NCI-H526 treated with DMSO at 0.1 percent for 48 hours (cell line): ENCODE measurements around the gene GRID2IP.
"Not testable (repeated sequence)": the region's sequence is repeated elsewhere in the genome, so short reads cannot be mapped to it uniquely, and the experiment has no call there.

ENCODE experiments used
- DNase-seq: peaks from one replicate; lab custom pipeline; 2025; lab: John Stamatoyannopoulos, UW

The GRID2IP gene

DNA sequence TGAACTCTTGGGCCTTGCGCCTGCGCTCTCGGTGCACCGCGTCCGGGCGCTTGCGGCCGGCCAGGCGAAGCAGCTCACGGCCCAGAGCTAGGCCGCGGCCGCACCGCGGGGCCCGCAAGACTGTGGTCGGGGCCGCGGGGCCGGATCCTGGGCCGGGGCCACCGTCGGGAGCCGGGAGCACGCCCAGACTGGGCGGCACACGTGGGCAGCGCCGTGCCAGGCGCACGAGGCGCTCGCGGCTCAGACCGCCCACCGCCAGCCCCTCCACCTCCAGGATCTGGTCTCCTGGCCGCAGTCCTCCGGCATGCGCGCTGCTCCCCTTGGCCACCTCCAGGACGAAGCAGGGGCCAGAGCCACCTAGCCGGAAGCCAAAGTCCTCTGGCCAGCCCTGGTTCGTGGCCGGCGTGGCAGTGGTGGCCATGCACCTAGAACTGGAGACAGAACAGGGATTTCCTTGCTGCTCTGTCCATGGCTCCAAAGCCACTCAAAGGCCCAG lies at the start of gene GRID2IP:
TSS of gene GRID2IP (minus strand) at position 446 of the 496 bp plus-strand sequence. CDS start at position 421, 25 bp downstream.
- DNase-seq: no peak

DNA sequence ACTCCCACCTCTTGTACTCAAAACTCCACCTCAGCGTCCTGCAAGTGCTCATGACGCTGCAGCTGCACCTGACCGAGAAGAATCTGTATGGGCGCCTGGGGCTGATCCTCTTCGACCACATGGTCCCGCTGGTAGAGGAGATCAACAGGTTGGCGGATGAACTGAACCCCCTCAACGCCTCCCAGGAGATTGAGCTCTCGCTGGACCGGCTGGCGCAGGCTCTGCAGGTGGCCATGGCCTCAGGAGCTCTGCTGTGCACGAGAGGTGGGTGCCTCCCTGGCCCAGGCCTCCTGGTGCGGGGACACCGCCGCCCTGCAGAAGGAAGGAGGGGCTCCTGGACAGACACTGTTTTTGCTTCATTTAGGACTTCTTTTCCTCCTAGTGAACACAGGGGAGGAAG lies 48.8 kb upstream of the GRID2IP start:
- DNase-seq: no peak

DNA sequence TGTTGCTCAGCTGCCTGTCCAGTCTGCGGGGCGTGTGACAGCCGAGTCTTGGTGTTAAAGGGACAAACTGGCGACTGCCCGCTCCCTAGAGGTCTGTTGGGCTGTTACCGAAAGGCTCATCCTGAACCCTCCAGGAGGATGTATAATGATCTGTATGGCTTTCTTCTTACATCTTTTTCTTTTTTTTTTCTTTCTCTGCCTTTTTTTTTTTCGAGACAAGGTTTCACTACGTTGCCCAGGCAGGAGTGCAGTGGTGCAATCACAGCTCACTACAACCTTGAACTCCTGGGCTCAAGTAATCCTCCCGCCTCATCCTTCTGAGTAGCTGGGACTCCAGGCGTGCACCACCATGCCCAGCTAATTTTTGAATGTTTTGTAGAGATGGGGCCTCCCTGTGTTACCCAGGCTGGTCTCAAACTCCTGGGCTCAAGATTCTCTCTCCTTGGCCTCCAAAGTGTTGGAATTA lies 39.4 kb upstream of the GRID2IP start:
- no peak for DNase-seq

DNA sequence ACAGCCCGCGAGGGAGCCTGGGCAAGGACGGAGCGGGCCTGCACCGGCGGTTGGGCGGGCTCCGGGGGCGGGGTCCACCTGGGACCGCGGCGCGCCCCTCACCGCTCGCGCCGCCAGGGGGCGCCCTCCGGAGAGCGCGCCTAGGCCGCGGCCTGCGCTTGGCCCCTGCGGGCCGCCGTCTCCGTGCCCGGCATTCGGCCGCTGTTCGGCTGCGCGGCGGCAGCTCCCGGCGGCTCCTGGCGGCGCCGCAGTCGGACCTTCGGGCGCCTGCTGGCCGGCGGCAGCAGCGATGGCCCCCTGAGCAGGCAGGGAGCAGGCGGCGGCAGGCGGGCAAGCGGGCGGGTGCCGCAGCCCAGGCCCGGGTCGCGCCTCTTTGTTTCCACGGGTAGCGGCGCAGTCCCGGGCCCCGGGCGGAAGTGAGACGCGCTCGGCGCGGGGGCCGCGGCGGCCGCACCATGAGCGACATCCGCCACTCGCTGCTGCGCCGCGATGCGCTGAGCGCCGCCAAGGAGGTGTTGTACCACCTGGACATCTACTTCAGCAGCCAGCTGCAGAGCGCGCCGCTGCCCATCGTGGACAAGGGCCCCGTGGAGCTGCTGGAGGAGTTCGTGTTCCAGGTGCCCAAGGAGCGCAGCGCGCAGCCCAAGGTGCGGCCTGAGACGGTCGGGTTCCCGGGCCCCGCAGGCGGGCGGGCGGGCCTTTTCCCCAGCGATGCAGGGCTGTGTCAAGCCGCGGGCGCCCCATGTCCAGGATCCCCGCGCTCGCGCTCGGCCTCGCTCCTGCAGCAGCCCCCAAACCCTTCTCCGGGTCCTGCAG lies 38.8 kb upstream of the GRID2IP start, which contains the start of gene INTS15:
TSS of gene INTS15 (plus strand) at position 193 of the 816 bp plus-strand sequence. CDS start at position 456, 263 bp downstream.
- peak; percentile 49 for DNase-seq

DNA sequence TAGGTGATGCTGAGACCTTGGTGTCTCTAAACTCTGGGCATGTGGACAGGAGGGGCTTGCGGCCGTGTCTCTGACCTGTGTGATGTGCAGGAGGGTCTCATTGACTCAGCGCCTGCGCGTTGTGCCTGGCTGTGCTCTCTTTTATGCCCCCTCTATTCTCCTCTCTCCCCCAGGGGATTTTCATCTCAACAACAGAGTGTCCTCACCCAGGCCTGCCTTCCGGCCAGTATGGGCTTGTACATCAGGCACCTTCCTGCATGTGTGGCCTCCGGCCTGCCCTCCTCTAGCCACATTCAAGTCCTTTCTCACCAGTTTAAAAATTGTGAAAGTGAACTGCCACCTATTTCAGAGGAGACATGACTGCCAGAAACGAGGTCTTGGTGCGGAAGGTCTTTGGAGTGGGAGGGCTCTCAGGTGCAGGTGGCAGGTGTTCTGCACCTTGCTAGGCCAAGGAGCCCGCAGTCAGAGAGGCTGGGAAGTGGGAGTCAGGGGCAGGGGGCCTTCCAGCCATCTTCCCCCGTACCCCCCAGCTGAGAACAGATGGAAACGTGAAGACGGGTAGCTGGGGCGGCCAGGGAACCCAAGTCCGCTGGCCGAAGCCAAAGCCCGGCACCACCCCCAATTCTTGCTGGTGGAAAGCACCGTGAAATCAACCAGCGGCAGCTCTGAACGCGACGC lies 38.0 kb upstream of the GRID2IP start:
- no peak for DNase-seq

DNA sequence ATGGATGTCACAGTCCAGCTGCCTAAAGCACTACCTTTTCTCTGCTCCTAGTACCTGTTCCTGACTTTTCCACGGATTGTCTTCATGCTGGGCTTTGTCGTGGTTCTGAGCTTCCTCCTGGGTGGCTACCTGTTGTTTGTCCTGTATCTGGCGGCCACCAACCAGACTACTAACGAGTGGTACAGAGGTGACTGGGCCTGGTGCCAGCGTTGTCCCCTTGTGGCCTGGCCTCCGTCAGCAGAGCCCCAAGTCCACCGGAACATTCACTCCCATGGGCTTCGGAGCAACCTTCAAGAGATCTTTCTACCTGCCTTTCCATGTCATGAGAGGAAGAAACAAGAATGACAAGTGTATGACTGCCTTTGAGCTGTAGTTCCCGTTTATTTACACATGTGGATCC lies 37.3 kb upstream of the GRID2IP start:
- no peak for DNase-seq

DNA sequence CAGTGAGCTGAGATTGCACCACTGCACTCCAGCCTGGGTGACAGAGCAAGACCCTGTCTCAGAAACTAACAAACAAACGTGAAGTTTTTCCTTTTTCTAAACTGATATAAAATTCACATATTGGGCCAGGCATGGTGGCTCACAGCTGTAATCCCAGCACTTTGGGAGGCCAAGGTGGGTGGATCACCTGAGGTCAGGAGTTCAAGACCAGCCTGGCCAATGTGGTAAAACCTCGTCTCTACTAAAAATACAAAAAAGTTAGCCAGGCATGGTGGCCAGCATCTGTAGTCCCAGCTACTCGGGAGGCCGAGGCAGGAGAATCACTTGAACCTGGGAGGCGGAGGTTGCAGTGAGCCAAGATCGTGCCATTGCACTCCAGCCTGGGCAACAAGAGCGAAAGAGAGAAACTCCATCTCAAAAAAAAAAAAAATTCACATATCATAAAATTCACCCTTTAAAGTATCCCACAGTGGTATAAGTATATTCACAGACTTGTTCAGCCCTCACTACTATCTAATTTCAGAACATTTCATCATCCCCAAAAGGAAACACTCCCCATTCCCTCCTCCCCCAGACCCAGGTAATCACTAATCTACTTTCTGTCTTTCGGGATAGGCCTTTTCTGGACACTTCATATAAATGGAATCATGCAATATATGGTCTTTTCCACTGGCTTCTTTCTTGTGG lies 34.6 kb upstream of the GRID2IP start:
- DNase-seq: not testable (repeated sequence)

DNA sequence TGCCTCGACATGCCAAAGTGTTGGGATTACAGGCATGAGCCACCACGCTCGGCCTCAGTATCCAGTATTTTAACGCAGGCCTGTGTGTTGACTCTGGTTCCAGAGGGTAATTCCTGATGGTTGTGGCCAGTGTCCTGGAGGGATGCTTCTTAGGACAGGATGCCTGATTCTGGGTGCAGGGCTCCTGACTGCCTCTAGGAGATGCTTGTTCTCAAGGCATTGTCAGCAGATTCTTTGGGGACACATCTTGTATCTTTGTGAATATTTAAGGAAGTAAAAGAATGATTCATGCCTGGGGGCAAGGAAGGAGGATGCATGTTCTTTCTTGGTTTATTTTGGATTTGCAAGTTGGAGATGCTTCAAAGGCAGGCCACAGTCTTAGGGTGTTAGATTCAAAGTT lies 28.2 kb upstream of the GRID2IP start:
- DNase-seq: no peak

DNA sequence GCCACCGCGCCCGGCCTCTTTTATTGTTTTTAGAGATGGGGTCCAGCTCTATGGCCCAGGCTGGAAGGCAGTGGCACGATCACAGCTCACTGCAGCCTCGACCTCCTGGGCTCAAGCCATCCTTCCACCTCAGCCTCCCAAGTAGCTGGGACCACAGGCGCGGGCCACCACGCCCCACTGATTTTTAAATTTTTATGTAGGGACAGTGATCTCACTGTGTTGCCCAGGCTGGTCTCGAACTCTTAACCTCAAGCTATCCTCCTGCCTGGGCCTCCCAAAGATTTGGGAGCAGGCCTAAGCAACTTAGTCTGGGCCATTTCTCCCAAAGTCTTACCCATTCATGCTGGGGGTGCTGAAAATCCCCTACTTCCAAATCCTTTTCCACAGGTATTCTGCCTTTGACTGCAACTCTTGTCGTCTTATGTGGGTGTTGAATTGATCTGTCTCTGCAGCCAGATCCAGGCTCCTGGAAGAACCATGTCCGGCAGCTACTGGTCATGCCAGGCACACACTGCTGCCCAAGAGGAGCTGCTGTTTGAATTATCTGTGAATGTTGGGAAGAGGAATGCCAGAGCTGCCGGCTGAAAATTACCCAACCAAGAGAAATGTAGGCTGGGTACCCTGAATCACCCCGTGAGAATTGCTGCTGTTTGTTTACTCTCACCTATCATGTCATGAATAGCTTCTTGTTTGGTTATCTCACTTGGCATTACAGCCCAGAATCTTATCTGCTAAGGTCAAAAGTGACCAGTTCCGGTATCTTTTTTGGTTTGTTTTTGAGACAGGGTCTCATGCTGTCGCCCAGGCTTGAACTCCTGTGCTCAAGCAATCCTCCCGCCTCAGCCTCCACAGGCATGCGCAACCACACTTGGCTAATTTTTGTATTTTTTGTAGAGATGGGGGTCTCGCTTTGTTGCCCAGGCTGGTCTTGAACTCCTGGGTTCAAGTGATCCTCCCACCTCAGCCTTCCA lies 27.1 kb upstream of the GRID2IP start:
- no peak for DNase-seq

DNA sequence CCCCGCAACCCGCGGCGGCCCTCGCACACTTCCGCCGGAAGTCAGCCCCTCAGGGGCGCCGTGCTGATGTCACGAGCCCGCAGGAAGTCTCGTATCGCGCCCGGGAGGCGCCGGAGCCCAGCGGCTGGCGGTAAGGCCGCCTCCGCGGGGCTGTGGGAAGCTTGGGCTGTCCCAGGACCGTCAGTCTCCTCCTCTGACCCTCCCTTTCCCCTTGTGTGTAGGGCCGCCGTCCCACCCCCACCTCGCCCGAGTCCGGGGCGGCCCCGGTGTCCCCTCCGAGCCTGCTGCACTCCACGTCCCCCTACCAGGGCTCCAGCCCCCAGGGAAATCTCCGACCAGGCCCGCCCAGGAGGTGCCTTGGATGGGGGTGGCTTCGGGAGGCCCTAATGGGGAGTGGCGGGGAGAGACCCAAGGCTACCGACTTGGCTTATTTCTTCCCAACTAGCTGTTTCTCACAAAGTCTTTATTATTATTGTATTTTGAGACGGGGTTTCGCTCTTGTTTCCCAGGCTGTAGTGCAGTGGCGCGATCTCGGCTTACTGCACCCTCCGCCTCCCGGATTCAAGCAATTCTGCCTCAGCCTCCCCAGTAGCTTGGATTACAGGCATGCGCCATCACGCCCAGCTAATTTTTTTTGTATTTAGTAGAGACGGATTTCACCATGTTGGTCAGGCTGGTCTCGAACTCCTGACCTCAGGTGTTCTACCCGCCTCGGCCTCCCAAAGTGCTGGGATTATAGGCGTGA lies 26.3 kb upstream of the GRID2IP start, which contains the start of gene ZDHHC4:
TSS of gene ZDHHC4 (plus strand) at position 86 of the 745 bp plus-strand sequence. CDS start 3,108 bp downstream, outside the sequence.
- peak; percentile 79 for DNase-seq

DNA sequence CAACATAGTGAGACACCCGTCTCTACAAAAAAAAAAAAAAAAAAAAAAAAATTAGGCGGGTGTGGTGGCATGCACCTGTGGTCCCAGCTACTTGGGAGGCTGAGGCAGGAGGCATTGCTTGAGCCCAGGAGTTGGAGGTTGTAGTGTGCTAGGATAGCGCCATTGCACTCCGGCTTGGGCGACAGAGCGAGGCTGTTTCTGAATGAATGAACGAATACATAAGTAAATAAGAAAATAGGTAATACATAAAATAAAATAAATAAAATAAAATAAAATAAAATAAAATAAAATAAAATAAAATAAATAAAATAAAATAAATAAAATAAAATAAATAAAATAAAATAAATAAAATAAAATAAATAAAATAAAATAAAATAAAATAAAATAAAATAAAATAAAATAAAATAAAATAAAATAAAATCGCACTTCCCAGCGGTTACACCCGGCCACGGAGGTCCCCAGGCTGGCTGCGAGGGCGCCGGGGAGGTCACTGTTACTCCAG lies 25.7 kb upstream of the GRID2IP start:
- DNase-seq: not testable (repeated sequence)

DNA sequence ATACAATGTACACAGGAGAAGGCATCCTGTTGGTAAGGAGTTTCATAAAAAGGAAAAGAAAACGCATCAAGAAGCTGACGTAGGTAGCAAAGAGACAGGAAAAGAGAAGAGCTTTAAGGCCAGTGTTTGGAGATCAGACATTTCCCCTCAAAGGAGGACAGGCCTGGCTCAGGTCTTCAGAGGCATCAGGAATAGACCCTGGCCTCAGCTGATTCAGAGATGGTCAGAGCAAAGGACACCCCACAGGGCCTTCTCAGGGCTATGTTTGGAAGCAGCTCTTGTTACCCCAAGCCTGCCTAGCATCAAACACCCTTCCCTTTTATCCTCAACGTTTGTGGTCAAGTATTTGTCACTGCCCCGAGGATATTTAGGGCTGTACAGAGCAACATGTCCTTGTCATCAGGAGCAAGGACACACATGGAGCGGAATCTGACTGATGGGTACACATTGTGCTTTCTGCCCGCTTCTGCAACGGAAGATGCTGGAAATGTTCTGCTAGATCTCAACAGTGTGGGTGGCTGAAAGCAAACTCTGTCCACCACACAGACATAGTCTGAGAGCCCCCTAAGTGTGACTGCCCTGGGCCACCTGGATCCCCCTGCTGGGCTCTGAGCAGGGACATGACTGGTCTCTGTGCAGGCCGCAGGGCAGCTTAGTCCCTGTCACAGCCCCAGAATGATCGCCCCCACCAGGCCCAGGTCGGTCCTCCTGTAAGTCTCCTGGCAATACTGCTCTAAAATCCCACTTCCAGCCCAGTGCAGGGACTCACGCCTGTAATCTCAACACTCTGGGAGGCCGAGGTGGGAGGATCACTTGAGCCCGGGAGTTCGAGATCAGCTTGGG lies 25.0 kb upstream of the GRID2IP start:
- no peak for DNase-seq

DNA sequence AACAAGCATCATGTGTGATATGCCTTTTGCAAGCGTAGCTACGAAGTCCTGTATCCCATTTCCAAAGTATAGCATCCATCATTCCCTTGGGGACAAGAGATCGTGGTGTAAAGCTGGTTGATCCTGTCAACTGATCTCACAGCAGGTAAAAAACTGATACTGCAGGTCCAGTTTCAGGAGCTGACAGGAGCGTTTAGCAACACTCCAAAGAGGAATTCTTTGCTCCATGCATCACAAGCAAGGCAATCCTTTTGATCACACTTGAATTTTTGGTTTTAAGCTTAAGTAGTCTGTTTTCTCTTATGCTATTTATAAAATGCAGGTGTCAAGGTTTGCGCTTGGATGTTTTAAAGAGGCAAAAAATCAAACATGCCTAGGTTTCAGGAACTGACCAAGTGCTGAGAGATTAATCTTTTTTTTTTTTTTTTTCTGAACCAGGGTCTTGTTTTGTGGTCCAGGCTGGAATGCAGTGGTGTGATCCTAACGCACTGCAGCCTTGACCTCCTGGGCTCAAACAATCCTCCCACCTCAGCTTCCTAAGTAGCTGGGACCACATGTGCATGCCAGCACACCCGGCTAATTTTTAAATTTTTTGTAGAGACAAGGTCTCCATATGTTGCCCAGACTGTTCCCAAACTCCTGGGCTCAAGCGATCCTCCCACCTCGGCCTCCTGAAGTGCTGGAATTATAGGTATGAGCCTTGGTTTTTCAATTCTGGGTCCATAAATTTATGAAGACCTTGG lies 24.2 kb upstream of the GRID2IP start:
- no peak for DNase-seq

DNA sequence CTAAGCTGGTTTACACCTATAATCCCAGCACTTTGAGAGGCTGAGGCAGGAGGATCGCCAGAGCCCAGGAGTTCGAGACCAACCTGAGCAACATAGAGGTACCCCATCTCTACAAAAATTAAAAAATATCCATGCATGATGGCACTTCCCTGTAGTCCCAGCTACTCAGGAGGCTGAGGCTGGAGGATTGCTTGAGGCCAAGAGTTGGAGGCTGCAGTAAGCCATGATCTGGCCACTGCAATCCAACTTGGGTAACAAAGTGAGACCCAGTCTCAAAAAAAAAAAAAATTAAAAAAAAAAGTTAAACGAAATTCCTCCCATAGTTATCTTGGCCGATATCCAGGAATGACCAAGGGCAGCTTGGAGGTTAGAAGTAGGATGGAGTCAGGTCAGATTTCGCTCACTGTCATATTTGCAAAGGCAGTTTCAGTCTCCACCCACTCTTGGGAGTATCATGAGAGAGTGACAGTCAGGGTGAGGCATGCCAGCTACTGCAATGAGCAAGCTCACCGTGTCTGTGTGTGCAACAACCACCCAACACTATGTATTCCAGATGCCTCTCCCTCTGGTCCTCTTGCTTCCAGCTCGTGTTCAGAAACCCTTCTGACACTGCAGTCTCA lies 20.0 kb upstream of the GRID2IP start:
- DNase-seq: no peak

DNA sequence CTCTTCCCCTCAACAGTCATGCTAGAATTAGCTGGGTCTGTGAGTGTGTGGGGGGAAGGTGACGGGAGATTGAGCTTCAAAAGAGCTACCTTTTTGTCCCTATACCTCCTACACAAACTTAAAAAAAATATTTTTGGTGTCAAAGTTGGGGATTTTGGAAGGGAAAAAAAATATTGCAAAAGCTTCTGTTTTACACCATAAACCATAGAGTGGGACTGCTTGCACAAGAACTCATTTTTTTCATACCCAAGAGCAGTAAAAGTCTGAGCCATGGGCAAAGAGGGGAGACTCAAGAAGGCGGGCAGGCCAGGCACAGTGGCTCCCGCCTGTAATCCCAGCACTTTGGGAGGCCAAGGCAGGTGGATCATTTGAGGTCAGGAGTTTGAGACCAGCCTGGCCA lies 16.6 kb upstream of the GRID2IP start:
- no peak for DNase-seq

DNA sequence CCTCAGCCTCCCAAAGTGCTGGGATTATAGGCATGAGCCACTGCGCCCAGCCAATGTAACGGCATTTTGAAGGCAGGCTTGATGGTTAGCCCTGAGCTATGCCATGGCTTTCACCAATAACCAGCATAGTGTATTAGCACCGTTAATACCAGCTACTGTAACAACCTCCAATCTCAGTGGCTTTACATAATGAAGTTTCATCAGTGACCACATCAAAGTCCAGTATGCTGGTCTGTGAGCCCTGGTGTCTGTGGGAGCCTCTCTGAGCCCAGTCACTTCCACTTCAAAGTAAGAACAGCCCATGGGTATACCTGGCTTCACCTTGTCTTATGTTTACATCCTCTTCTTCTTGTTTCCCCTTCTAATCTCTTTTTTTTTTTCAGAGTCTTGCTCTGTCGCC lies 14.4 kb upstream of the GRID2IP start:
- no peak for DNase-seq

DNA sequence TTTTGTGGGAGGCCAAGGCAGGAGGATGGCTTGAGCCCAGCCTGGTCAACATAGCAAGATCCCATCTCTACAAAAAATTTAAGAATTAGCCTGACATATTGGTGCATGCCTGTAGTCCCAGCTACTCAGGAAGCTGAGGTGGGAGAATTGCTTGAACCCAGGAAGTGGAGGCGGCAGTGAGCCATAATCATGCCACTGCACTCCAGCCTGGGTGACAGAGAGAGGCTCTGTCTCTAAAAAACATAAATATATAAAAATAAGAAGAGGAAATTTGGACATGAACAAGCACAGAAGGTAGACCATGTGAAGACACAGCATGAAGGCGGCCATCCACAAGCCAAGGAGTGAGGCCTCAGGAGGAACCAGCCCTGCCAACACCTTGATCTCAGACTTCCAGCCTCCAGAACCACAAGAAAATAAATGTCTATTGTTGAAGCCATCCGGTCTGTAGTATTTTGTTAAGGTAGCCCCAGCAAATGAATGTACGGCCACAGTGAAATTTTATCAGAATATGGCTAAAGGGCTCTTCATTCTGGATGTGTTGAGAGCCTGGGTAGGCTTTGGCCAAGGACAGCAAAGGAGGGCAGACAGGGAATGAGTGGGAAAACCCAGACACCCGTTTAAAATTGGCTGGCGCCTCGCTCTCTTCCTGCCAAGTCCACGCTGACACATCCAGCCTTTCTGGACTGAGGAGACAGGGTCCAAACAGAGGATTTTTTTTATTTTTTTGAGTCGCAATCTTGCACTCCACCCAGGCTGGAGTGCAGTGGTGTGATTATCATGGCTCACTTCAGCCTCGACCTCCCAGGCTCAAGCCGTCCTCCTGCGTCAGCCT lies 12.9 kb upstream of the GRID2IP start:
- DNase-seq: no peak
